GM18507 (cell line): Measurements from ENCODE around the gene PRDM11.

Source experiments
- DNase-seq: peaks from one replicate; pipeline ENCODE4 v3.0.0; 2011; ENCODE audit warnings: low read depth; ENCODE audit not compliant: insufficient read length; ENCODE audit errors: extremely low spot score
- FAIRE-seq: peaks from 2 replicates; lab custom pipeline; 2011; peaks lifted over from hg19 to GRCh38; lab: Jason Lieb, UNC

PRDM11 gene

DNA sequence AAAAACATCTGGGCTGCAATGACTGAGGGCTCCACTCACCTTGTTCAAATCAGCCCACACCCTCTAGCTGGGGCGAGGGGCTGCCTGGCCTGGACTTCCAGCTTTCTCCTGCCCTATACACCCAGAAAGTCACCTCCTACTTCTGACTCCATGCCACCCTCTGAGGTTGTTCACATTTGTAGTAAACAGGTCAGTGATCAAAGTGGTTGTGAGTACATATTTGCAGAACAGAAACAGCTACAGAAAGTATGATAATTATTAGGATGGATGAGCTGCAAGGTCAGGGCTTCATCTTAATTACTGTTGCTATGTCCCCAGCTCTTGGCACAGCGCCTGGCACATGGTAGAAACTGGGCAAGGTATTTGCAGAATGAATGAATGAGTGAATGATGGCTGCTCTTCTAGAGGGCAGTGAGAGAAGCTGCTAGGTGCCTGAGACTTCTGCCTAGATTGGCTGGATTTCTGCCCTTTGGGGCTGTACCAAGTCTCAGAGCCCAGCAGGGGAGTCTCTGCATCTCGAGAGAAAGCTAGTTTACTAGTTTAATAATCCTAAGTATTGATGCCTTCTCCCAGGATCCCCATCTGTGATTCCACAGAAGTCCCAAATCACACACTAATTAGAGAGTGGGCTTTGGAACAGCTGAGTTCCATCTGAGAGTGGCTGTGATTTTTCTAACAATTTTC is 103.7 kb downstream of the PRDM11 start:
- FAIRE-seq (no peak), DNase-seq (no peak)

GRCh38 chr11:45252134-45252856 is 105.9 kb downstream of the PRDM11 start:
- no peak for FAIRE-seq
- peak; percentile 28 for DNase-seq

- DNase-seq (no peak), FAIRE-seq (no peak)
These were observed 106.4 kb downstream of the PRDM11 start for GRCh38 chr11:45252877-45253276.

- DNase-seq = no peak
- no peak for FAIRE-seq
These were observed 107.2 kb downstream of the PRDM11 start for GRCh38 chr11:45253640-45254039.

GRCh38 chr11:45254070-45254469 is 107.6 kb downstream of the PRDM11 start:
- FAIRE-seq (no peak), DNase-seq (no peak)

- DNase-seq = no peak
- FAIRE-seq = no peak
These were observed 112.6 kb downstream of the PRDM11 start for GRCh38 chr11:45258982-45259530.

DNA sequence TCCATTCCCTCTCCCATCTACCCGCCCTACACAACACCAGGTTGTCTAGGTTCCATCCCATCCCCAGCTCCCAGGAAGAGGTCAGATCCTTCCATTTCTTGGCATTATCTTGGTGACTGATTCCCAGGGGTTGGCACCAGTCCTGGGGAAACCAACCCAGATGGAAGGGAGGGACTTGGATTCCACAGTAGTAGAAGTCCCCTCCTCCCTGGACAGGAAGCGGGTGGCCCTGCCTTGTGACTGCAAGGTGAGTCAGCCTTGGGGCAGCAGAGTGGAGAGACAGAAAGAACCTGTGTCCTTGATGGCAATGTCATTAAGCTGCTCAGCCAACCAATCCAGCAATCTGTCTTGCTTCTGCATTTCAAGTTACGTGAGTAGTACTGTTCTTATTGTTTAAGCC is 113.2 kb downstream of the PRDM11 start:
- DNase-seq (no peak), FAIRE-seq (no peak)

DNA sequence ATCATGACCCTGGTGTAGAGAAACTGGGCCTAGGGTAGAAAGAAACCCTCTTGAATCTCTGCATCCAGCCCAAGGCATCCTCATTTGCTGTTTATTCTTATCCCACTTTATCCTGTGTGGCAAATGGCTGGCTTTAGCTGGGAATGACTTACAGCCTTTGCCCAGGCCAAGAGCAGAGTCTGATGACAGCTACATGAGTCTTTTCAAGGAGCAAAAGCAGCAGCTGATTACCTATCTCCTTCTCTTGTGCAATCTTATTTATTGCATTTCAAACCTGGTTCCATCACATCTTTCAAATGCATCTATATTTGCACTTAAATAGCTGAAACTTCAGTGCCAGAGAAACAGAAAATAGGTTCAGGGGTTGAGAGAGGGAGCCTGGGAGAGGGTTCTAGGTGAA is 113.6 kb downstream of the PRDM11 start:
- FAIRE-seq = no peak
- DNase-seq = no peak

GRCh38 chr11:45262900-45263299 is 116.5 kb downstream of the PRDM11 start:
- FAIRE-seq = no peak
- no peak for DNase-seq

DNA sequence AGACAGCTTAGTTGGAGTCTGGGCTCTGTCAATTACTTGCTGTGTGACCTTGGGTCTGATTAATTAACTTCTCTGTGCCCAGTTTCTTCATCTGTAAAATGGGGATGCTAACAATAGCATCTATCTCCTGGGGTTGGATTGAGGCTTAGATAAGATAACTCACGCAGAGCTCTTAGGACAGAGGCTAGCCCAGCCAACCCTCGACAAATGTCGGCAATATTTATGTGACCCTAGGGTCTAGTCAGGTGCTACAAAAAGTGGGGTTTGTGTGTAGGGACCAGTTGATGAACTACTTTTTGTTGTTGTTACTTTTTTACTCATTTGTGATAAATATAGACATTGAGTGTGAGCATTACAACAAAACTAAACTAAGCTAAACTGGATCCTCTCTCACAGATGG is 117.3 kb downstream of the PRDM11 start:
- DNase-seq = no peak
- no peak for FAIRE-seq

GRCh38 chr11:45264839-45265515 is 118.5 kb downstream of the PRDM11 start:
- FAIRE-seq = no peak
- no peak for DNase-seq

- no peak for FAIRE-seq
- no peak for DNase-seq
These were observed 119.7 kb downstream of the PRDM11 start for GRCh38 chr11:45265969-45266675.

DNA sequence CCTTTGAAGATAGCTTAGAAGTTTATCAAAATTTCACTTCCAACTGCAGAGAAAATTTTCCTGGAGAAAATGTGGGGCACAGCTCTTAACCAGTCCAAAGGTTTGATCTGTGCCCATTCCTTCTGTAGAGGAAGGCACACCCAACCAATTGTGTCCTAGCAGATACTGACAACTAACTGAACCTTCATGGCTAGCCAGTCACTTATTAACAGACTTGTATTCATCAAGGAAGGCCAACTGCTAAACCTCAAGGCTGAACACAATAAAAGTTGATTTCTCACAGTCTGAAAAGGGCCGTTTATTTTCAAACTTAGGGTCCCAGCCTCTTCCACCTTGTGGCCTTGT is 120.2 kb downstream of the PRDM11 start:
- DNase-seq = no peak
- FAIRE-seq = no peak

GRCh38 chr11:45267052-45267451 is 120.6 kb downstream of the PRDM11 start:
- FAIRE-seq = no peak

DNA sequence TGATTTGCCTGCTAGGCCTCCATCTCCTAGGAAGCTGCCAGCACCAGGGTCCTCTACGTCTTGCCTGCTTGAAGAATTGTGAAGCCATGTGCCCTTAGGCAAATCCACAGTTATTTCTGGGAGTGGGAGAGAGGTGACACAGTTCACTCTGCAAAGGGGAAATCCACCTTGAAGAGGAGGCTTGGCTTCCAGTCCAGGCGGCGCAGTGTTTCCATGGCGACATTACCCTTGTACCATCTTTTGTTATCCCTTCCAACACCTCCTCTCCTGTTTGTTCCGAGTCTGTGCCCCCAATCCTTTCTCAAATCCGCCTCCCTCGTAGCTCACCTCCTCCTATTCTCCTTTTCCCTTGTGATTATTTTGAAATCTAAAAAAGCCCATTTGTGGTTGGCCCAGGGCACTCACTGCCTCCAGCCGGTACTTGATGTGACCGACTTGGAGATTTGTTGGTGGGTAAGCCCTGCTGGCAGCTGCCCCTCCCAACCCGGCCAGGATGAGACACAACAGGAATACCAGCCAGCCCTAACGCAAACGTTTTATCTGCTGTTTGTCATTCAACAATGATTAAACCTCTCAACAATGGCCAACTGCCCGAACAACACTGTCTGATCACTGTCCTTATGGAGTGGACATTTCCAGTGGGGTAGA is 121.3 kb downstream of the PRDM11 start:
- DNase-seq = no peak
- no peak for FAIRE-seq

More at GRCh38 chr11:45267052-45267451, 120.6 kb downstream of the PRDM11 start:
- peak; percentile 7 for DNase-seq

- DNase-seq = no peak
- FAIRE-seq = no peak
These were observed 123.2 kb downstream of the PRDM11 start for GRCh38 chr11:45269678-45270077.

GRCh38 chr11:45270946-45271716 is 124.7 kb downstream of the PRDM11 start:
- DNase-seq = no peak
- no peak for FAIRE-seq

DNA sequence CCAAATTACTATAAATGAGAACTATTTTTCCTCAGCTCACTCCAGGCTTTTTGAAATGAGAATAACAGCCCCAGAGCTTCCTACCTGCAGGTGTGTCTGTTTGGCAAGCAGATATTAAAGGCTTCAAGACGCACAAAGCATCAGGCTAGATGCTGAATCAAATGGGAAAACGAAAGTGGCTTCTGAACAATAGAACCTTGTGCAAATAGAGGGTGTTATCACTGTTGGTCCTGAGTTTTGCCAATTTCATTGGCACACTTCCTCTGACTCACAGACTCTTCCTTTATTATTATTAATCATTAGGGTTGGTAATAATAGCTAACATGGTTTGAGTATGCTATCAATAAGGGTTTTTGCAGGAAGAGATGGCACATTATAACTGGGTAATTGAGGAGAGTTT is 126.3 kb downstream of the PRDM11 start:
- DNase-seq = no peak

GRCh38 chr11:45273509-45273908 is 127.1 kb downstream of the PRDM11 start:
- FAIRE-seq = no peak
- DNase-seq = no peak

More for the DNA sequence above, 126.3 kb downstream of the PRDM11 start:
- no peak for FAIRE-seq
